Measurements from ENCODE around the gene TRIM65.
A peak's percentile ranks its signal among the peaks of the same experiment; 100 is the strongest.
"Not testable (repeated sequence)": the region's sequence is repeated elsewhere in the genome, so short reads cannot be mapped to it uniquely, and the experiment has no call there.

The TRIM65 gene

DNA sequence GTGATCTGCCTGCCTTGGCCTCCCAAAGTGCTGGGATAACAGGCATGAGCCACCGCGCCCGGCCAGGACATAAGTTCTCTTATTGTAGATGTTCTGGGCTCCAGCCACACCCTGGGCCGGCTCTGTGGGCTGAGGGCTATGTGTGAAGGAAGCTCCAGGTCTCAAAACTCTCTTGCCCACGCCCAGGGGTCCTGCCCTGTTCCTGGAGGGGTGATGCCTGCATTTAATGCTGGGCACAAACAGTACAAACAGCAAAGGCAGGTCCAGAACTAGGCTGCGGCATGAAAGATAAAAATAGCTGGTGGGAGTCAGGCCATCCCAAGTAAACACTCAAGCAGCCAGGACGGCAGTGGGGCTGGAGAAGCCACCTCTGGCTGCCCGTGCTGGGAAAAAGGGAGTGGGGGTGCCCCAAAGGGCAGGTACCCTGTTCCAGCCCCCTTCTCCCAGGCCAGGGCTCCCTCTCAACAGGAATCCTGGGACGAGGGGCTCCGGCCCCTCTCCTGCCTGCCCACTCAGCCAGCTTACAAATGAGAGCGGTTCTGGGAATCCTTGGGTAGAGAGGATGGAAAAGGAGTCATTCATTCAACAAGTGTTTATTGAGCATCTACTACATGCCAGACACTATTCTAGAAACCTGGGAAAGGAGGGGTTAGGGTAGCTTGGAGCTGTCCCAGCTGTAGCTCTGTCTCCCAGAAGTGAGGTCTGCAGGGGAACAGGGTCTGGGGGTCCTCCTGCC is 23.0 kb downstream of the TRIM65 start:
- TF ChIP-seq, protein P1, sequence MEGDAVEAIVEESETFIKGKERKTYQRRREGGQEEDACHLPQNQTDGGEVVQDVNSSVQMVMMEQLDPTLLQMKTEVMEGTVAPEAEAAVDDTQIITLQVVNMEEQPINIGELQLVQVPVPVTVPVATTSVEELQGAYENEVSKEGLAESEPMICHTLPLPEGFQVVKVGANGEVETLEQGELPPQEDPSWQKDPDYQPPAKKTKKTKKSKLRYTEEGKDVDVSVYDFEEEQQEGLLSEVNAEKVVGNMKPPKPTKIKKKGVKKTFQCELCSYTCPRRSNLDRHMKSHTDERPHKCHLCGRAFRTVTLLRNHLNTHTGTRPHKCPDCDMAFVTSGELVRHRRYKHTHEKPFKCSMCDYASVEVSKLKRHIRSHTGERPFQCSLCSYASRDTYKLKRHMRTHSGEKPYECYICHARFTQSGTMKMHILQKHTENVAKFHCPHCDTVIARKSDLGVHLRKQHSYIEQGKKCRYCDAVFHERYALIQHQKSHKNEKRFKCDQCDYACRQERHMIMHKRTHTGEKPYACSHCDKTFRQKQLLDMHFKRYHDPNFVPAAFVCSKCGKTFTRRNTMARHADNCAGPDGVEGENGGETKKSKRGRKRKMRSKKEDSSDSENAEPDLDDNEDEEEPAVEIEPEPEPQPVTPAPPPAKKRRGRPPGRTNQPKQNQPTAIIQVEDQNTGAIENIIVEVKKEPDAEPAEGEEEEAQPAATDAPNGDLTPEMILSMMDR (conservative IDR thresholded peaks at IDR 0.05) = no peak
- peak overlapping the region; percentile 51 for H3K27ac ChIP-seq

DNA sequence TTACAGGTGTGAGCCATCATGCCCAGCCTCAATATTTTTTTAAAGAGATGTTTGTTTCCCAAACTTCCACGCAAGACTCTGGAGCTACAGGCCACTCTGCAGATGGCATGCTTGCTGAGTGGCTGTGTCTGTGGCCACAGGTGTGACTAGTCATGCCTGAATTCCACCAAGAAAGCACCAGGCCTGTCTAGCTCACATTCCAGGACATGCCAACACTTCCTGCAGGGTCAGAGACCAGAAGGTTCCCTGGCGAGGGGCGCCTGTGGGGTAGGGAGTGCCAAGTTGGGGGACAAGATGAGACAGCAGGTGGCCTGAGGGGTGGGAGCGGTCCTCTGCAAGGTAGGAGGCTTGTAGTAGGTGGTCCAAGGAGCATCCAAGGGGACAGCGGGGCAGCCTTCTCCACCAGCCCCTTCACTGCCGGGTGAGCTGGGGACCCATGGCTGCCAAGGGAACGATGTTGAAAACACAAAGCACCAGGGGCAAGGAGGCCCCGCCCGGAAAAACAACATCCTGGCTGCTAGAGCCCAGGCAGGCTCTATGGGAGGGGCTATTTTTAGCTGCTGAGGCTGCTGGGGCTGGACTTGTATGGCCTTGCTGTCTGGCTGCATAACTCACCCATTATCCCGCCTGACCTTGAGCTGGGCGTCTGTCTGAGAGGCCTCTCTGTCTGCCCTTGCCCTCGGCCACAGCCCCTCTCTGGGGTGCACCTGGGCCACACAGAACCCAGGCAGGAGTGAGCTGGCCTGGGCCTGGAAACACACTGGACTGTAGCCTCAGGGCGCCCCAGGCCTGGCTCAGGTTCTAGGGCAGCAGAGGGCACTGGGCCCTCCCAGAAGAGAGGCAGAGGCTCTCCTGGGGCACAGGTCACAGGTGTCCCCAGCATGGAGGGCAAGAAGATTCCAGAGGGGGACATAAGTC is 24.1 kb downstream of the TRIM65 start:
- H3K27ac ChIP-seq = peak overlapping the region; percentile 51

DNA sequence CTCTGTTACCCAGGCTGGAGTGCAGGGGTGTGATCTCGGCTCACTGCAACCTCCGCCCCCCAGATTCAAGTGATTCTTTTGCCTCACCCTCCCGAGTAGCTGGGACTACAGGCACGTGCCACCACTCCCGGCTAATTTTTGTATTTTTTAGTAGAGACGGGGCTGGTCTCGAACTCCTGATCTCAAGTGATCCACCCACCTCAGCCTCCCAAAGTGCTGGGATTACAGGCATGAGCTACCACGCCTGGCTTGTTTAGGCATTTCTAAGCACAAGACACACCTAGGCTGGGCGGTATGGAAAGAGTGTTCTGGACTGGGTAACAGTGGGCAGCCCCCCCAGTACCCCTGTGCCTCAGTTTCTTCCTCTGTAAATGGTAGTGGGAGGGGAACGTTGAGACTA is 26.5 kb downstream of the TRIM65 start:
- H3K27ac ChIP-seq = not testable (repeated sequence)

More for the DNA sequence above, 24.1 kb downstream of the TRIM65 start:
- TF ChIP-seq, protein P1 (conservative IDR thresholded peaks at IDR 0.05) = no peak

GRCh38 chr17:75869282-75870141 is 27.2 kb downstream of the TRIM65 start:
- no peak overlapping the region for H3K27ac ChIP-seq
- TF ChIP-seq, protein P1 (conservative IDR thresholded peaks at IDR 0.05) = no peak

DNA sequence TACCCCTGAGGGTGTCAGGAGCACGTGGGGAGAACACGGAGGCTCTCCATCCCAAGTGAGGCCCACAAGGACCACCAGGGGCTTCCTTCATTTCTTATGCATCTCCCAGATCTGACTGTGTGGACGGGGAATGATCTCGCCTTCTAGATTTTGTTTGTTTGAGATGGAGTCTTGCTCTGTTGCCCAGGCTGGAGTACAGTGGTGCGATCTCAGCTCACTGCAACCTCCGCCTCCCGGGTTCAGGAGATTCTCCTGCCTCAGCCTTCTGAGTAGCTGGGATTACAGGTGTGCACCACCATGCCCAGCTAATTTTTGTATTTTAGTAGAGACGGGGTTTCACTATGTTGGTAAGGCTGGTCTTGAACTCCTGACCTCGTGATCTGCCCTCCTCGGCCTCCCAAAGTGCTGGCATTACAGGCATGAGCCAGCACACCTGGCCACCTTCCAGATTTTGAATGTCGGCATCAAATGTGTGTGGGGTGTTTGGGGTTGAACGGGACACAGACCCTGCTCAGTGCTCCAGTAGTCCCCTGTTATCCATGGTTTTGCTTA is 27.9 kb downstream of the TRIM65 start:
- H3K27ac ChIP-seq = not testable (repeated sequence)

GRCh38 chr17:75865404-75866188 is 31.2 kb downstream of the TRIM65 start:
- H3K27ac ChIP-seq = not testable (repeated sequence)

GRCh38 chr17:75864887-75865286 is 31.9 kb downstream of the TRIM65 start:
- not testable (repeated sequence) for H3K27ac ChIP-seq

- H3K27ac ChIP-seq = no peak overlapping the region
- TF ChIP-seq, protein P1 (conservative IDR thresholded peaks at IDR 0.05) = no peak
Observed at GRCh38 chr17:75864448-75864871, 32.3 kb downstream of the TRIM65 start.

GRCh38 chr17:75861927-75862317 is 34.8 kb downstream of the TRIM65 start:
- H3K27ac ChIP-seq = no peak overlapping the region
- TF ChIP-seq, protein P1 (conservative IDR thresholded peaks at IDR 0.05) = no peak

GRCh38 chr17:75859358-75859757 is 37.4 kb downstream of the TRIM65 start:
- not testable (repeated sequence) for H3K27ac ChIP-seq

Data from VCaP (cell line).